Endodermal cell (in vitro differentiated cells): ENCODE results near the gene SORCS2. TPM values are rescaled to one million over a fixed set of nuclear protein-coding genes. Genes with fewer than 3 reads are reported as not detected.
A peak's percentile ranks its signal among the peaks of the same experiment; 100 is the strongest.

Experiments
- DNase-seq: peaks from one replicate; pipeline ENCODE4 v3.0.0-alpha.2; 2017
- H3K27ac ChIP-seq: 2 replicates; pipeline ENCODE4 v1.5.1; 2013; ENCODE audit warnings: mild to moderate bottlenecking, low read depth, low read length, moderate library complexity
- H3K27me3 ChIP-seq: 2 replicates; pipeline ENCODE4 v1.6.1; 2013; ENCODE audit warnings: mild to moderate bottlenecking, low read length, moderate library complexity; ENCODE audit not compliant: insufficient read depth, control insufficient read depth, poor library complexity, severe bottlenecking
- H3K36me3 ChIP-seq: 2 replicates; pipeline ENCODE4 v1.7.0; 2013; ENCODE audit warnings: mild to moderate bottlenecking, low read length, moderate library complexity; ENCODE audit not compliant: control insufficient read depth, insufficient read depth
- H3K4me1 ChIP-seq: one replicate; pipeline ENCODE4 v1.7.0; 2013; ENCODE audit warnings: low read length; ENCODE audit not compliant: control insufficient read depth, insufficient read depth
- H3K4me3 ChIP-seq: 2 replicates; pipeline ENCODE4 v1.5.1; 2013; ENCODE audit warnings: mild to moderate bottlenecking, low read length, moderate library complexity
- H3K9ac ChIP-seq: 2 replicates; pipeline ENCODE4 v1.6.1; 2013; ENCODE audit warnings: mild to moderate bottlenecking, low read length, moderate library complexity; ENCODE audit not compliant: poor library complexity, severe bottlenecking; ENCODE audit errors: extremely low read depth
- H3K9me3 ChIP-seq: 2 replicates; pipeline ENCODE4 v1.6.1; 2013; ENCODE audit warnings: mild to moderate bottlenecking, low read length, moderate library complexity; ENCODE audit not compliant: control insufficient read depth
- H3K27ac Mint-ChIP-seq: 2 replicates; pipeline ENCODE4 v1.8.0; 2020; ENCODE audit warnings: mixed read lengths
- H3K27me3 Mint-ChIP-seq: 2 replicates; pipeline ENCODE4 v1.8.0; 2021; ENCODE audit warnings: mild to moderate bottlenecking, mixed read lengths; ENCODE audit not compliant: insufficient read depth
- H3K36me3 Mint-ChIP-seq: 2 replicates; pipeline ENCODE4 v1.8.0; 2020; ENCODE audit warnings: low read depth, mixed read lengths
- H3K4me1 Mint-ChIP-seq: 2 replicates; pipeline ENCODE4 v1.8.0; 2020; ENCODE audit warnings: mixed read lengths
- H3K4me3 Mint-ChIP-seq: 2 replicates; pipeline ENCODE4 v1.8.0; 2020; ENCODE audit warnings: mild to moderate bottlenecking, moderate library complexity, mixed read lengths
- H3K9me3 Mint-ChIP-seq: 2 replicates; pipeline ENCODE4 v1.8.0; 2020; ENCODE audit warnings: mild to moderate bottlenecking, mixed read lengths
- CTCF ChIP-seq: fragments of 200-600 bp; sonication (generic); conservative IDR thresholded peaks from 2 replicates; pipeline ENCODE4 v1.5.0; 2021; ENCODE audit warnings: antibody characterized with exemption, mild to moderate bottlenecking
- WGBS, 2 experiments: methylation state at CpG; one replicate each; pipeline versions ENCODE4 v1.1.5 to v1.1.7; 2013; ENCODE audit warnings: missing lambda C conversion rate in 2 of 2, mixed read lengths in 1 of 2; ENCODE audit not compliant: insufficient coverage in 1 of 2, insufficient read length in 1 of 2; 5-methylcytosine and 5-hydroxymethylcytosine counted together
- total RNA-seq, 2 donors: library from RNA; stranded (reverse); fragmentation: NEBNext Ultra II Directional in 1 of 2; extraction: Animal tissue kit (Norgen Biotek cat#: 25700) in 1 of 2; gene quantifications; 2 replicates in 1 of 2; 3 replicates in 1 of 2; pipeline ENCODE4 v1.2.1, GENCODE V29; 2021

SORCS2 gene
- total RNA-seq, 2 donors from 2014 or later, result 1.4 to 1.9 TPM

GRCh38 chr4:7422898-7423180, 230.5 kb downstream of the SORCS2 start:
- H3K9me3 ChIP-seq, result no peaks in the 10 kb centered on the region
- peaks cover 6% of the 10 kb centered on the region for H3K9me3 Mint-ChIP-seq
- no peaks in the 10 kb centered on the region for H3K36me3 Mint-ChIP-seq
- H3K9ac ChIP-seq, result no peak overlapping the region
- no peak overlapping the region for H3K27ac Mint-ChIP-seq
- peaks cover 7% of the 10 kb centered on the region for H3K4me1 Mint-ChIP-seq
- peaks cover 10% of the 10 kb centered on the region for H3K27me3 Mint-ChIP-seq
- H3K27me3 ChIP-seq, result no peaks in the 10 kb centered on the region
- TF ChIP-seq CTCF, result no peak
- no peak overlapping the region for H3K4me3 ChIP-seq
- no peak overlapping the region for H3K4me3 Mint-ChIP-seq
- H3K36me3 ChIP-seq, result no peaks in the 10 kb centered on the region
- no peaks in the 10 kb centered on the region for H3K4me1 ChIP-seq
- DNase-seq, result no peak
- 86 to 94% methylated on average over 3 to 9 of the region's 9 CpGs for WGBS, 2 experiments
- H3K27ac ChIP-seq, result no peak overlapping the region

GRCh38 chr4:7423391-7423790, 231.1 kb downstream of the SORCS2 start:
- Histone ChIP-seq H3K4me3 (no peak overlapping the region), H3K9me3 (no peaks in the 10 kb centered on the region), H3K4me1 (no peaks in the 10 kb centered on the region), H3K27ac (no peak overlapping the region), H3K9ac (no peak overlapping the region), H3K27me3 (no peaks in the 10 kb centered on the region), H3K36me3 (no peaks in the 10 kb centered on the region)
- no peak for TF ChIP-seq CTCF
- Mint-ChIP-seq H3K36me3 (no peaks in the 10 kb centered on the region), H3K27ac (no peak overlapping the region), H3K4me3 (no peak overlapping the region), H3K9me3 (peaks cover under 1% of the 10 kb centered on the region), H3K4me1 (peaks cover 11% of the 10 kb centered on the region), H3K27me3 (peaks cover 5% of the 10 kb centered on the region)
- no peak for DNase-seq
- WGBS, 2 experiments, result 75 to 82% methylated on average over 3 to 5 of the region's 5 CpGs

GRCh38 chr4:7423801-7424552, 231.6 kb downstream of the SORCS2 start:
- no peak overlapping the region for H3K27ac Mint-ChIP-seq
- no peaks in the 10 kb centered on the region for H3K9me3 ChIP-seq
- H3K27me3 ChIP-seq, result no peaks in the 10 kb centered on the region
- WGBS, 2 experiments, result 86 to 87% methylated on average over 10 to 17 of the region's 17 CpGs
- H3K27me3 Mint-ChIP-seq, result peaks cover 5% of the 10 kb centered on the region
- H3K27ac ChIP-seq, result no peak overlapping the region
- H3K36me3 ChIP-seq, result no peaks in the 10 kb centered on the region
- no peak overlapping the region for H3K4me3 Mint-ChIP-seq
- TF ChIP-seq CTCF, result no peak
- no peaks in the 10 kb centered on the region for H3K36me3 Mint-ChIP-seq
- H3K4me1 Mint-ChIP-seq, result peaks cover 13% of the 10 kb centered on the region
- H3K9me3 Mint-ChIP-seq, result no peaks in the 10 kb centered on the region
- no peak overlapping the region for H3K4me3 ChIP-seq
- no peak overlapping the region for H3K9ac ChIP-seq
- no peaks in the 10 kb centered on the region for H3K4me1 ChIP-seq
- peak; percentile 54 for DNase-seq
